A673 (cell line): ENCODE data around the gene PCCA.

Experiments used
- CTCF ChIP-seq: fragments of 300-800, 200-600 bp; sonication (generic); conservative IDR thresholded peaks from 2 replicates; pipeline ENCODE4 v1.5.1; 2017; ENCODE audit warnings: low read depth, mild to moderate bottlenecking, antibody characterized with exemption, low read length, moderate library complexity, mixed read lengths
- EZH2 ChIP-seq: fragments of 200-600 bp; sonication (generic); IDR thresholded peaks from 2 replicates; pipeline ENCODE4 v1.6.1; 2017; ENCODE audit warnings: borderline replicate concordance, low read depth, mild to moderate bottlenecking, mixed read lengths, antibody characterized with exemption, low read length; ENCODE audit not compliant: poor library complexity, severe bottlenecking

- TF ChIP-seq CTCF, result no peak
- no peak for TF ChIP-seq EZH2
These were observed 71.6 kb downstream of the PCCA start for GRCh38 chr13:100160450-100160849.
